ENCODE data around the gene AMPD3.
A peak's percentile ranks its signal among the peaks of the same experiment; 100 is the strongest.

AMPD3 gene

DNA sequence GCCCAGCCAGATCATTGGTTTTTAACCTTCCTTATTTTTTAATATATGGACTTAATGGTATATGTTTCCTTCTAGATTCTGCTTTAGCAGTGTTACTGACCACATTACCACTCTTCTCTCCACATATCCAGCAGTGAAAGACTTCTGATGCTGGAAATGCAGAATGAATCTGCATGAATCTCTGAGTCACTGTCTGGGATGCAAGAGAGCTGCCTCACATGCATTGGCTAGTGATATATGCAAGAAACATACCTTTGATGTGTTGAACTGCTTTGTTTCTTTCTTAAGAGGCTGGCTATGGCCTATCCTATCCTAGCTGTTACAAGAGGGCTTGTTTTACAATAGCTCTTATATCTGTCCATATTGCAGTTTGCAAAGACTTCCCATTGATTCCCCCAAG is 16.6 kb upstream of the AMPD3 start:
- DNase-seq (ENCODE audit: low read depth in 2 of 2), result no peak

DNA sequence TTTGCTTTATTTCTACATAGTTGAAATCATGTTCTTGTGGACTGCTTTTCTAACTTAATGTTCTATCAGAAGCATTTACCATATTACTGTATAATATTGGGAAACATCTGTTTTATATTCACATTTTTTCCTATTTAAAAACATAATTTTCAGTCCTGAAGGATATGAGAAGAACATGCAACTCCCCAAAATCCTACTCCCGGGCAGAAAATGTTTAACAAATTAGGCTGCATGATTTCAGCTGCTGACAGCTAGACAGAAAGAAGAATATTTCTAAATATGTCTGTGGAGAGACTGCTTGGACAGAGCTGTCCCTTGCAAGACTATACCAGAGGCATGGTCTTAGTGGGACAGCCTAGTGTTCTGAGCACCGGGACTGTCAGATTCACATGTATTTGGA is 15.7 kb upstream of the AMPD3 start:
- DNase-seq (ENCODE audit: low read depth in 2 of 2), result no peak

DNA sequence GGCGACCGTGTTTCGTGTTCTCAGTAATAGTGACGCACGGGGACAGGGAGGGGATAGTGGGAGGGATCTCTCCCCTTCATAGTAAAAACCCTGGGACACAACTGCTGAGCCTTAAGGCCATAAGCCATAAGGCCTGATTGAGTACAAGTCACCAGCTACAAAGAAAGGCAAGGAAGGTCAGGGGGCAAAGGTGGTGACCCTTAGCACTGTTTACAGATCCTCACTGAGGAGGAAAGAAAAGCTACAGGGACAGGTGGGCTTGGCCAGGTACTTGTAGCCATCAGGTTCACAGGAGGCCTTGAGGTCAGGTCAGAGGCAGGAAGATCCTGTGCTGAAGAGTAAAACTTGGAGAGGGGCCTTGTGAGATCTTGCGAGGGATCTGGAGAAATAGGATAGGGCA is 15.1 kb upstream of the AMPD3 start:
- no peak for DNase-seq (ENCODE audit: low read depth in 2 of 2)

- DNase-seq (ENCODE audit: low read depth in 2 of 2), result no peak
Observed at GRCh38 chr11:10440401-10440800, 14.7 kb upstream of the AMPD3 start.

- DNase-seq (ENCODE audit: low read depth in 2 of 2), result no peak
Observed at GRCh38 chr11:10441091-10441490, 14.0 kb upstream of the AMPD3 start.

DNA sequence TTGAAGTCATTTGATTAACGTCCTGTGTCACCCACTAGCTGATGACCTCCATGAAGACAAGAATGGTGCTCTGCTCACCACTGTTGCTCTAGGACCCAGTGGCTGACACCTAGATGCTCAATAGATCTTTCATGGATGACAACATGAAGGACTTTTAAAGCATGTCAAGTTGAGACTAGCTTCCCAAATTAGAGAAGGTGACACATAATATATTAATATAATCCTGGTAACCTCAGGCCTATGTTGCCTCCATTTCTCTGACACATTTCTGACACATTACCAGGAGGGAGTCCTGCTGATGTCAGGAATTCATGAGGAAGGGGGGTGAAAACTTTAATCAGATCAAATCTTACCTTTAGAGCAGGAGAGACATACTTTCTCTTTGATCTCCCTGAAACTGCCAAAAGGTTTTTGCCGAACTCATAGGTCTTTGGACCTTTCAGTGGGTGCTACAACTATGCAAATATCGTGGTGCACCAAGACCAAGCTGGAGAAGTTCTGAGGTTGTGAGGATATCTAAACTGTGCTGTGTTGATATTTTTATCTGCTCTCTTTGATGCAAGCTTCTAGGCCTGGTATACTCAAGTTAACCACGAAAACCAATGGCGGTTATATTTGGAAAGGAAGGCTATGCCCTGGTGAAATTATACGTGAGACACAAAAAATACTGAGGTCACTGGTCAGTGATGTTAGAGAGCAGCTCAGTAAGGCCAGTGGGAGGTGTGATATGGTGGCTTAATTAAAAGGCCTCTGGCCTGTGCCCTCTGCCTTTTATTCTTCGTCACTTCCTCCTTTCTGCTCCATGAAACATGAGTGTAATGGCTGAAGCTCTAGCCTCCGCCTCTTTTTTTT is 13.2 kb upstream of the AMPD3 start:
- DNase-seq (ENCODE audit: low read depth in 2 of 2), result no peak

DNA sequence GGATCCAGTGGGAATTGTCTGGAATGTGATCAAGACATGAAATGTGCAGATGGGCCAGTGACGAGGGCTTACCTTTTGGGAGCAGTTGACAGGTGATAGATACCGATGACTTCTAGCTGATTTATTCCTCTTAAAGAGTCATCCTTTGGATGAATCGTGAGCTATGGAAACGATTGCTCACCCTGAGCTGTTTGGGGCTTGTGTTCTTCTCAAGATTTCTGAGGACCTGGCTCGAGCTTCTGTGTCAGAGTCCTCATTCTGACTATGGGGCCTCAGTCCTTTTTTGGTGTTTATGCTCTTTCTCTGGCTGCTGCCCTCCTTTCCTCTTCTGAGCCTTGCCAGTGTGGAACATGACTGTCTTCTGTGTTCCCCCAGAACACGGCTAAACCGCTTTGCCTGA is 11.9 kb upstream of the AMPD3 start:
- peak in 1 of 2 donors; percentile 32 for DNase-seq (ENCODE audit: low read depth in 2 of 2)

- no peak for DNase-seq (ENCODE audit: low read depth in 2 of 2)
Observed at GRCh38 chr11:10443721-10444235, 11.3 kb upstream of the AMPD3 start.

DNA sequence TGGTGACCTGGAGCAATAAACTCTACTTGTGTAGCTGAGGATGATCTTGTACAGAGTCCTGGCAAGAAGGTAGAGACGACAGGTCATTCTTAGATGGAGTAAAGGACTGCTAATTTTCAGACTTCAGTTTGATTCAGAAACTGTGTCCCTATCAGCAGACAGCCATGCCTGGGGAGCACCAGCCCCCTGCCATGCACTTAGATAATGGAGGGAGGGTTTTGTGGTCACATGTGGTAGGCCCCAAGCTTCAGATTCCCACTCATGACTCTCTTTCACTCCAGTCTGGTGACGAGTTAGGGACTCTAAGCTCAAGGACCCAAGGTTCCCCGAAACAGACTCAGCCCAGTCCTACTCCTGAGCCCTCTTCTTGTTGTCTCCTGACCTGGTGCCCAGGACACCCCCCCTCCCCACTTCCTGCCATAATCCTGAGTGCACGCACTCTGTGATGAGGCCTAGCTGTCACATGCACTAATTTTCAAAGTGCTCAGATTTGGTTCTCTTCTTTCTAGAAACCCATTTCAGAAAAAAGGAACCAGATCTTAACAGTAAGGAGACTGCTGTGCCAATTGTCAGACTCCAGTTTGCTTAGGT is 10.2 kb upstream of the AMPD3 start:
- DNase-seq (ENCODE audit: low read depth in 2 of 2), result no peak

- no peak for DNase-seq (ENCODE audit: low read depth in 2 of 2)
Observed at GRCh38 chr11:10447445-10447844, 7.6 kb upstream of the AMPD3 start.

DNA sequence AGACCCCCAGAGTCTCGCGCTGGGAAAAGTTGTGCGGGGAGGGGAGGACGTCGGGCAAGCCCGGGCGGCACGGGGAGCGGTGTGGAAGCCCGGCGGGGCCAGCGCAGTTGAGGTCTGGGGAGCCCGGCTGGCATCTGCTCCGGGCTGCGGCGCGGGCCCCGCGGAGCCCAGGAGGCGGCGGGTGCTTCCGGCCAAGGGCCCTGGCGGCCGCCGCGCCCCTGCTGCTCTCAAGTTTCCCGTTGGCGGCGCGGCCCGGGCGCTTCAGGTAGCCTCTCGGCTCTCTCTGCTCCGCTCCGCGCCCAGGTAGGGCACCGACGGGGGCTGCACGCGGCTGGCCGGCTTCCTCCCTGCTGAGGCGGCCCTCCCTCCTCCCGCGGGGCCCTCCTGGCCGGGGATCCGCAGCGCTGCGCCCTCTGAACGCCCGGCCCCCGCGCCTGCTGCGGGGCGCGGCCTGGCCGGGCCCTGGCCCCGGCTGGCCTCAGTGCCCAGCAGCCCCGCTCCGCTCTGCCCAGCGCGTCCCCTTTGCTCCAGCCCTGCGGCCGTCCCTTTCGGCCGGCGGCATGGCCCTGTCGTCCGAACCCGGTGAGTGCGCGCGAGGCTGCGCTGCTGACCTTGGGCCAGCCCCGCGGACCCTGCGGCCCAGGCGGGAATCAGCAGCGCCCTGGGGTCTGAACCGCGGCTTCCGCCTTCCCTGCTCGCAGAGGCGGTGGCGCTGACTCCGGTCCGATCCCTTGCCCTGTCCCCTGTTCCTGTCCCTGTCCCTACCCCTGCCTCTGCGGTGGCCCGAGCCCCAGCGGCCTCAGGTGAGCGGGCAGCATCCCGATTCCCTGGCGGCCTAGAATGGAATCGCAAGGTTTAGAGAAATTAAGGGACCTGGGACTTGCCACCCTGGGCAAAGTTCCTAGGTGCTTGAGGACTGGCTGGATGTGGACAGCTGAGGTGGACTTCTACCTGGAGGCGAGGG is 4.3 kb upstream of the AMPD3 start:
- DNase-seq (ENCODE audit: low read depth in 2 of 2), result peak in 1 of 2 donors; percentile 47

- no peak for DNase-seq (ENCODE audit: low read depth in 2 of 2)
Observed at GRCh38 chr11:10451426-10452116, 3.5 kb upstream of the AMPD3 start.

DNA sequence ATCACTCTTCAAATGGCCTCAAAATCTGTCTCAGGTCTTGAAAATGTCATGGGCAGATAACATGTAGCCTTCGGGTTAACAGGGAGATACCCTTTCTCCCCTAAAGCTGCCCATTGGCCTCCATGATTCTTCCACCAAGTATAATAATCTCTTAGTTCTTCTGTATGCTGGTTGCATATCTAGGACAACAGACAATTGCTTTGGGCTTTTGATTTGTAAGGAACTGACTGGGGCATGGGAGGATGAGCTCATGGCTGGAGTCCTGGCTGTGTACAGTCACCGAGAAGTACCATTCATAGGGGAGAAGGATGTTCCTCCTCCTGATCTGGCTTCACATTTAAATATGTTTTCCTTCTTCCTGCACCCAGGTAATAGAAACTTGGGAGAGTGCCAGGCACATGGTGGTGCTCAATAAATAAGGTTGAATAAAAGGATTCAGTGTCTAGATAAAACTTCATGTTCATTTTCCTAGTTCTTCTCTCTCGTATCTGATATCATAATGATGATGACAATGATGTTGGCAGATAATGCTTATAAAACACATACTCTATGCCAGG is 2.8 kb upstream of the AMPD3 start:
- no peak for DNase-seq (ENCODE audit: low read depth in 2 of 2)

- no peak for DNase-seq (ENCODE audit: low read depth in 2 of 2)
Observed at GRCh38 chr11:10453261-10453660, 1.8 kb upstream of the AMPD3 start.

- DNase-seq (ENCODE audit: low read depth in 2 of 2), result peak; percentile 65 to 70
Observed at GRCh38 chr11:10455637-10456487, 798 bp downstream of the AMPD3 start.

GRCh38 chr11:10456519-10456918 is 1.5 kb downstream of the AMPD3 start:
- no peak for DNase-seq (ENCODE audit: low read depth in 2 of 2)

GRCh38 chr11:10457901-10458300 is 2.8 kb downstream of the AMPD3 start:
- no peak for DNase-seq (ENCODE audit: low read depth in 2 of 2)

DNA sequence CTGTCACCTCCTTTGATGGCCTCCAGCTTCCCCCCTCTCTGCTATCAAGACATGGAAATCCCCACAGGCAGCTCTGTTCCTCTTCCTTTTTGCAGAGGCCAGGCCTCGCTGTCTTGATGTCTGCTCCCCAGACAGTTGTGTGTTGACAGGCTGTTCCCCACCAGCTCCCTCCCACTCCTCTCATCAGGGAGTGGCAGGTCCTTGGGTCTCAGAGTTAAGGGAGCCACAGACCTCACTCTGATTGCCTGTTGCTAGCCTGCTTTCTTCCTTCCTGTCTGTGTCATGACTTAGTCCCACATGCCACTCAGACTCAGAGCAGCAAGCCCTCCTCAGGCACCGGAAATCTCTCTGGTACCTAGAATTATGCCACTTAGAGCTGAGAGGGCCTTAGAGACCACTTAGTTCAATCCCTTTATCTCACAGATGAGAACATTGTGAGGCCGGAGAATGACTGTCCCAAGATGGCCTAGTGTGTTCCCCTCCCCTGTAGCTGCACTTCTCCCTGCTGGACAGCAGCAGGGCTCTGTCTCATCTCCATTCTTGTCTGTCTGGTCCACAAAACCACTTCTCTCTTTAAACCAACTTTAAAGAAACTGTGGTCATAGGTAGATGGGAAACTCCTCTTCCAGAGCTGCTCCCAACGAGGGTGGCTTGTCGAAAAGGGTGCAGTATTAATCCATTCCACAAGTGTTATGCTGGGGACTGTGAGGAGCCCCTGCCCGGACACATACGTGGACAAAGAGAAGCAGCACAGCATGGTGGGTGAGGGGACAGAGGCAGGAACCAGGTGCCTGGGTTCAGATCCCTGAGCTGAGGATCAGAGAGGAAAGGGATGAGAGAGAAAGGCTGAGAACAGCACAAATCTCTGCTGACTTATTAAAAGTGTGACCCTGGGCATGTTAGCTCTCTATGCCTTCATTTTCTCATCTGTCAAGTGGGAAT is 4.2 kb downstream of the AMPD3 start:
- DNase-seq (ENCODE audit: low read depth in 2 of 2), result peak in 1 of 2 donors; percentile 48
